22Rv1 (cell line): ENCODE data around the gene ABCA2.

Experiments
- H3K27ac ChIP-seq: fragments of 450-650 bp; 2 replicates; pipeline ENCODE4 v1.5.1; 2017
- ZFX ChIP-seq: fragments of 450-650 bp; IDR thresholded peaks from 2 replicates; pipeline ENCODE4 v1.6.1; 2017; ENCODE audit warnings: antibody characterized with exemption, borderline replicate concordance
- TF ChIP-seq, protein P1 (sequence below): fragments of 450-650 bp; IDR thresholded peaks from 2 replicates; pipeline ENCODE4 v1.5.1; 2017; ENCODE audit warnings: mild to moderate bottlenecking

ABCA2 gene

DNA sequence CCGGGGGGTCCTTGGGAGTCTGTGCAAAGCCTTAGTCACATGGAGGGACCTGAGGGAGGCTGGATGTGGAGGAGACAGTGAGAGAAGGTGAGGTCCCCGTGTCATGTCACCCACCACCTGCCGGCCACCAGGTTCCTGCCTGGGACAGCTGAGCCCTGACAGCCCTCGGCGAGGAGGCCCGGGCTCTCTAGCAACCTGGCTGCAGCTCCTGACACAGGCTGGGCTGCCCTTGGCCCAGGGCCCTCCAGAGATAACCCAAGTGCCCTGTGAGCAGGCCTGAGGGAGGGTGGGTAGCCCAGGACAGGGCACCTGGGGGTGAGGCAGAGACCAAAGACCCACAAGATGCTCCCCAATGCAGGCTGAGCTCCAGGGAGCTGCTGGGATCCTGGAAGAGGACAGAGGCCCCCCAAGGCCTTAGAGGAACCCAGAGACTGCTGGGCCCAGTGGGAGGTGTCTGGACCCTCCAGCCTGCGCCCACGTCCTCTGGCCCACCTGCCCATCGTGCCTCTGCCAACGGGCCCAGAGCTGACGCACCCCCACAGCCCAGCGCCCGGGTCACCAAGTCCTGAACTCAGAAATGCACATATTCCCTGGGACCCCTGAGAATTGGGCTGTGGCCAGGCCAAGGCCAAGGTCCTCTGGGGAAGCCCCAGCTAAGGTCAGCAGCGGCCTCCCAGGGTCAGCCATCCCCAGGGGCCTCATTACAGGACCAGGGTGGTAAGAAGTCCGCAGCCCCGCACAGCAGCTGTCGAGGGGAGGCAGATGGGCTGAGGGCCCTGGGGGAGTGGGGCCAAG, 59.5 kb downstream of the ABCA2 start:
- TF ChIP-seq, protein P1, sequence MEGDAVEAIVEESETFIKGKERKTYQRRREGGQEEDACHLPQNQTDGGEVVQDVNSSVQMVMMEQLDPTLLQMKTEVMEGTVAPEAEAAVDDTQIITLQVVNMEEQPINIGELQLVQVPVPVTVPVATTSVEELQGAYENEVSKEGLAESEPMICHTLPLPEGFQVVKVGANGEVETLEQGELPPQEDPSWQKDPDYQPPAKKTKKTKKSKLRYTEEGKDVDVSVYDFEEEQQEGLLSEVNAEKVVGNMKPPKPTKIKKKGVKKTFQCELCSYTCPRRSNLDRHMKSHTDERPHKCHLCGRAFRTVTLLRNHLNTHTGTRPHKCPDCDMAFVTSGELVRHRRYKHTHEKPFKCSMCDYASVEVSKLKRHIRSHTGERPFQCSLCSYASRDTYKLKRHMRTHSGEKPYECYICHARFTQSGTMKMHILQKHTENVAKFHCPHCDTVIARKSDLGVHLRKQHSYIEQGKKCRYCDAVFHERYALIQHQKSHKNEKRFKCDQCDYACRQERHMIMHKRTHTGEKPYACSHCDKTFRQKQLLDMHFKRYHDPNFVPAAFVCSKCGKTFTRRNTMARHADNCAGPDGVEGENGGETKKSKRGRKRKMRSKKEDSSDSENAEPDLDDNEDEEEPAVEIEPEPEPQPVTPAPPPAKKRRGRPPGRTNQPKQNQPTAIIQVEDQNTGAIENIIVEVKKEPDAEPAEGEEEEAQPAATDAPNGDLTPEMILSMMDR, result no peak
- no peak for TF ChIP-seq ZFX
- H3K27ac ChIP-seq, result no peak overlapping the region

DNA sequence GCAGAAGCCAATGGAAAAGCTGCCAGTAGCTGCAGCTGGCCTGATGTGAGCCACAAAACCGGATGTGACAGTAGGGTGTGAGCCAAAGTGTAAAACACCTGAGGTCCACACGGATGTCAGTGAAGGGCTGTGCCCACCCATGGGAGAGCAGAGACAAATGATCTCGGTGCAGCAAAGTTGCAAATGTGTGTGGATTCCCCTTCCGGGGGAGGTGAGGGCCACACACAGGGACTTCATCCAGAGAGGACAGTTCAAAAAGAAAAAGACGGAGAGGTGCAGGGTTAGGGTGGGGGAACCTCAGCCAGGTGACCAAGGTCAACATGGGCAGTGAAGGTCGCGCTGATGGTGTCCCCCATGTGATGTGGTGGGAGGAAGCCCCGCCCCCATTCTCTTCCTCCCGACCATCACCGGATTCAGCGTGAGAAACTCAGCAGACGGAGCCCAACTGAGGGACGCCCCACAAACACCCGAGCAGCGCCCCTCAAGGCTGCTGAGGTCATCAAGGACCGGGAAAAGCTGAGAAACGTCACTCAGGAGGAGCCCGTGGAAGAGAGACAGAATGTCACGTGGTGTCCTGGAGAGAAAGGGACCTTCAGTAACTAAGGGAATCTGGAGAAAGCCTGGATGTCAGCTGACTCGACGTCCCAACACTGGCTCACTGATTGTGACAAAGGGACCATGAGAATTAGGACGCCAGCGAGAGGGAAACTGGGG, 62.1 kb downstream of the ABCA2 start:
- H3K27ac ChIP-seq, result no peak overlapping the region
- TF ChIP-seq ZFX, result no peak
- TF ChIP-seq, protein P1, result no peak

DNA sequence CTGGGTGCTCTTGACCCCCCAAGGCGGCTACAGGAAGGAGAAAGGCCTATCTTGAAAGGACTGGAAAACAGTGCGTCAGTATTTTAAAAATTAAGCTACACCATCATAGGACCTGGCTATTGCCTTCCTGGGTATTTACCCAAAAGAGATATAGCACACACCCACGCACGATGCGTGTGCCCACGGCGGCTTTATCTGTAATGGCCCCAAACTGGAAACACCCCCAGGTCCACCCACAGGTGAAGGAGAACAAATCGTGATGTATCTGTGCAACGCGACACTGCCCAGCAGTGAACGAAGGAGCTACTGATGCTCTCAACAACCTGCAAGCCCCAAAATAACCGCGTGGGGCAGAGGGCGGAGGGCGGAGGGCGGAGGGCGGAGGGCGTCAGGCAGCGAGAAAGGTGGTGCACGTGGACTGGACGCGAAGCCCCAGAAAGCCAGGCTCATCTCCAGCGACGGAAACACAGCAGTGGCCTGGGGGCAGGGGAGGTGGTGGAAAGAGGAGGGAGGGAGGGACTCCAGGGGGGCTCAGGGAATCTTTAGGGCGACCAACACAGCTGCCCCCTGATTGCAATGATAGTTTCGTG, 63.1 kb downstream of the ABCA2 start:
- TF ChIP-seq ZFX, result no peak
- TF ChIP-seq, protein P1, result no peak
- 0 out of 2 replicates have a peak overlapping the region, but pooled peaks have one; percentile 20 for H3K27ac ChIP-seq

DNA sequence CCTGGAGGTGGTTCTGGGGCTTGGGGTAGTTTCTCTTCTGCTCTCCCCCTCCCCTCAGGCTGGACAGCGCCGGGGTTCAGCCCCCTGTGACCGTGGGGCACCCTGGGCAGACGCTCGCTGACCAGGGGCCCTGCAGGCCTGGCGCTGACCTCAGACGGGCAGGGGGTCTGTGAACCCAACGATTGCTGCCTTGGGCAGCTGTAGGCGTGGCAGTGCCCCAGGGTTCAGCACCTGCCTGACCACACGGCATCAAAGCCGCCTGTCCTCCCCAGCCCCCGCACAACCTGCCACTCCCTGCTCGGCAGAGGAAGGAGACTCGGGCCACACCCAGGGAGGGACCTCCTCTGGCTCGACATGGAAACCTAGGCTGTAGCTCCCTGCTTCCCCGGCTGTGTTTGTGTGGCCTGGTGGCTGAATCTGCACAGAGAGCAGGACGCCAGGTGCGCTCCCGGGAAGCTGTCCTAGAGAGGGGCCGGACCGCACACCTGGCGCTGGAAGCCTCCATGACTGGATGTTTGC, 63.8 kb downstream of the ABCA2 start:
- H3K27ac ChIP-seq, result 0 out of 2 replicates have a peak overlapping the region, but pooled peaks have one; percentile 20
- no peak for TF ChIP-seq ZFX
- TF ChIP-seq, protein P1, result no peak

DNA sequence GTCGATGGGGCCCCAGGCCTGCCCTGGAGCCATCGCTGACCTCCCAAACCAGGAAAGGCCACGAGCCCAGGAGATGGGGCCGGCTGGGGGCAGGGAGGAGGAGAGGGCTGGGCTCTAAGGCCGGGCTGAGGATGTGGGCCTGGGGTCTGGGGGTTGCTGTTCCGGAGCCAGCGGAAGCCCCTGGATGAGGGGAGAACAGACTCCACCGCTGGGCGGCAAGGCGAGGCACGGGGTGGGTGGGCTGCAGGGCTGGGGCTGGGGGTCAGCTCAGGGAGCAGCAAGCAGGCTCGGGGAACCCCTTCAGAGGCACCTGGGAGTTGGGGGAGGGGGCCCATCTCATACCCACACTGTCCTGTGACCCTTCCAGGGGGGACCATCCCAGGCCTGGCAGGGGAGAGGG, 64.3 kb downstream of the ABCA2 start:
- TF ChIP-seq, protein P1, result no peak
- TF ChIP-seq ZFX, result no peak

DNA sequence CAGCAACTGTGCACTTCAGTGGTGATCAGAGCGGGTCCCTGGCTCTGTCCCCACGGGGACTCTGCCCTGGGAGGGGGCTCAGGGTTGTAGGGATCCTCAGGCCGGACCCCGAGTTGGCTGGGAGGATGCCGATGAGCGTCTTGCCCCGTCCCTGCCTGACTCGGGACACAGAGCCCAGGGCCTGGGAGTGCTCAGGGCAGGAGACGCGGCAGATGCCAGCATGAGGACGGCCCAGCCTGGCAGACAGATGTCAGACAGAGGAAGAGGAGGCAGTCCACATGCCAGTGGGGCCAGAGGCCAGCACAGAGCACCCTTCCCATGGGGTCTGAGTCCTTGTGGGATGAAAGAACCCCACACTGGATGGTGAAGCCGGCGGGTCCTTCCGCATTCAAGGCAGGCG, 64.7 kb downstream of the ABCA2 start:
- H3K27ac ChIP-seq, result no peak overlapping the region
- no peak for TF ChIP-seq ZFX
- TF ChIP-seq, protein P1, result no peak

More for the DNA sequence above, 64.3 kb downstream of the ABCA2 start:
- no peak overlapping the region for H3K27ac ChIP-seq

DNA sequence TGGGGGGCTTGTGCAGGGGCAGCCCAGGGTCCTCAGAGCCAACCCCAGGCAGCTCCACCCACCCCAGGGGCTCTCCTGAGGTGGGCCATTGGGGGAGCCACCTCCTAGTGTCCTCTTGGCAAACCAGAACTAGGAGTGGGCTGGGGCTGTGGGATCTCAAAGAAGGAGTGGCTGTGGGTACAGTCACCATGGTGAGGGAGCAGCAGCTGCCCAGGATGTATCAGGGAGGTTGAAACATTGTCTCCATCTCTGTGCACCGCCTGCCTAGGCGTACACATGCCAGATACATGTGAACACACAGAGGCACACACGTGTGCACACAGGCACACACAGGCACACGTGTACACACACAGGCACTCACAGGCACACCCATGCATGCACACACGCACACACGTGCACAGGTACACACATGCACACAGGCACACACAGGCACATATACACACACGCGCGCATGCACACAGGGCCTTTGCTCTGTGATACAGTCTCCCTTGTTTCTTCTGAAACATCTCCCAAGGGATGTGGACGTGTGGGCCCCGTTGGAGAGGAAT, 65.3 kb downstream of the ABCA2 start:
- no peak overlapping the region for H3K27ac ChIP-seq
- TF ChIP-seq, protein P1, result no peak
- no peak for TF ChIP-seq ZFX
